Neural cell (in vitro differentiated cells): ENCODE data around the gene TBC1D22B. TPM values are rescaled to one million over a fixed set of nuclear protein-coding genes. Genes with fewer than 3 reads are reported as not detected.

ENCODE experiments used
- H2AFZ ChIP-seq: fragments of 200-600, 300-800 bp; sonication (generic), shearing (Covaris generic); 2 replicates; pipeline ENCODE4 v1.6.0; 2014; ENCODE audit warnings: low read depth, mild to moderate bottlenecking, antibody characterized with exemption, low read length, moderate library complexity
- H3F3A ChIP-seq: fragments of 200-600 bp; shearing (Covaris generic); 2 replicates; pipeline ENCODE4 v1.6.1; 2016; ENCODE audit warnings: mild to moderate bottlenecking, moderate library complexity, mixed read lengths, antibody characterized with exemption, low read length; ENCODE audit not compliant: insufficient read depth, poor library complexity, severe bottlenecking
- H3K27ac ChIP-seq: fragments of 200-600, 300-800 bp; sonication (generic), shearing (Covaris generic); 2 replicates; pipeline ENCODE4 v1.5.1; 2014; ENCODE audit warnings: mild to moderate bottlenecking, low read length, moderate library complexity
- H3K27me3 ChIP-seq: fragments of 300-800, 200-600 bp; sonication (generic), shearing (Covaris generic); 2 replicates; pipeline ENCODE4 v1.6.0; 2014; ENCODE audit warnings: mild to moderate bottlenecking, low read depth, low read length, moderate library complexity; ENCODE audit not compliant: insufficient read depth
- H3K36me3 ChIP-seq: fragments of 300-800, 200-600 bp; sonication (generic), shearing (Covaris generic); 2 replicates; pipeline ENCODE4 v1.5.1; 2014; ENCODE audit warnings: mild to moderate bottlenecking, antibody characterized with exemption, low read length, moderate library complexity; ENCODE audit not compliant: insufficient read depth
- H3K4me2 ChIP-seq: fragments of 300-800, 200-600 bp; sonication (generic), shearing (Covaris generic); 2 replicates; pipeline ENCODE4 v1.6.0; 2014; ENCODE audit warnings: mild to moderate bottlenecking, low read length
- H3K4me3 ChIP-seq: fragments of 300-800, 200-600 bp; sonication (generic), shearing (Covaris generic); 2 replicates; pipeline ENCODE4 v1.5.1; 2014; ENCODE audit warnings: mild to moderate bottlenecking, low read length, moderate library complexity
- H3K79me2 ChIP-seq: fragments of 200-600 bp; shearing (Covaris generic); replicated peaks from 2 replicates; pipeline ENCODE4 v1.6.0; 2014; ENCODE audit warnings: mild to moderate bottlenecking, low read length, moderate library complexity; ENCODE audit not compliant: insufficient read depth
- H3K9ac ChIP-seq: fragments of 300-800, 200-600 bp; sonication (generic), shearing (Covaris generic); 2 replicates; pipeline ENCODE4 v1.6.1; 2016; ENCODE audit warnings: mild to moderate bottlenecking, low read length, mixed read lengths
- H3K9me2 ChIP-seq: fragments of 200-600 bp; shearing (Covaris generic); 2 replicates; pipeline ENCODE4 v1.6.1; 2016; ENCODE audit warnings: mild to moderate bottlenecking, low read length, mixed read lengths; ENCODE audit not compliant: insufficient read depth
- H3K9me3 ChIP-seq: fragments of 200-600, 300-800 bp; sonication (generic), shearing (Covaris generic); 2 replicates; pipeline ENCODE4 v1.6.1; 2016; ENCODE audit warnings: mild to moderate bottlenecking, mixed run types, low read length, moderate library complexity, mixed read lengths
- H4K20me1 ChIP-seq: fragments of 200-600 bp; shearing (Covaris generic); 2 replicates; pipeline ENCODE4 v1.6.1; 2016; ENCODE audit warnings: mild to moderate bottlenecking, mixed run types; ENCODE audit not compliant: insufficient read depth
- CTCF ChIP-seq: fragments of 450-650 bp; IDR thresholded peaks from 2 replicates; pipeline ENCODE4 v1.5.1; 2014; ENCODE audit warnings: antibody characterized with exemption, mild to moderate bottlenecking, moderate library complexity; ENCODE audit not compliant: poor library complexity, severe bottlenecking
- EP300 ChIP-seq: fragments of 450-650 bp; conservative IDR thresholded peaks from 2 replicates; pipeline ENCODE4 v1.6.1; 2014; ENCODE audit warnings: antibody characterized with exemption, mild to moderate bottlenecking, moderate library complexity; ENCODE audit not compliant: poor library complexity, severe bottlenecking
- EZH2 ChIP-seq: fragments of 200-600, 300-800 bp; shearing (Covaris generic), sonication (generic); IDR thresholded peaks from 2 replicates; pipeline ENCODE4 v1.6.1; 2014; ENCODE audit warnings: antibody characterized with exemption, low read length, borderline replicate concordance, mild to moderate bottlenecking; ENCODE audit not compliant: insufficient read depth, poor library complexity, severe bottlenecking
- MXI1 ChIP-seq: fragments of 450-650 bp; conservative IDR thresholded peaks from 2 replicates; pipeline ENCODE4 v1.6.1; 2014; ENCODE audit warnings: antibody characterized with exemption, mild to moderate bottlenecking; ENCODE audit not compliant: poor library complexity, severe bottlenecking
- POLR2AphosphoS5 ChIP-seq: IDR thresholded peaks from 2 replicates; pipeline ENCODE4 v1.6.1; 2012
- RAD21 ChIP-seq: fragments of 450-650 bp; conservative IDR thresholded peaks from 2 replicates; pipeline ENCODE4 v1.6.1; 2014; ENCODE audit warnings: antibody characterized with exemption, mild to moderate bottlenecking, moderate library complexity
- REST ChIP-seq: IDR thresholded peaks from 2 replicates; pipeline ENCODE4 v1.6.1; 2012; ENCODE audit warnings: borderline replicate concordance
- SMC3 ChIP-seq: fragments of 450-650 bp; conservative IDR thresholded peaks from 2 replicates; pipeline ENCODE4 v1.6.1; 2014; ENCODE audit warnings: antibody characterized with exemption, mild to moderate bottlenecking, moderate library complexity; ENCODE audit not compliant: poor library complexity
- TAF1 ChIP-seq: IDR thresholded peaks from 2 replicates; pipeline ENCODE4 v1.6.1; 2012; ENCODE audit warnings: low read depth
- polyA plus RNA-seq: library from polyadenylated mRNA; depleted of rRNA; stranded (reverse); fragments of >200 nt; gene quantifications from 2 replicates; pipeline ENCODE4 v1.2.3, GENCODE V29; 2014

TBC1D22B gene
- polyA plus RNA-seq, 1 donor from 2014 or later = 10.6 TPM

- no peaks in the 10 kb centered on the region for H3K79me2 ChIP-seq
- no peak for TF ChIP-seq REST
- TF ChIP-seq EZH2 = no peak
- no peak for TF ChIP-seq CTCF
- TF ChIP-seq SMC3 = no peak
- TF ChIP-seq EP300 = no peak
- TF ChIP-seq MXI1 = no peak
- TF ChIP-seq RAD21 = no peak
- no peak for TF ChIP-seq POLR2AphosphoS5
- no peak for TF ChIP-seq TAF1
- H3K9me2 ChIP-seq = no peaks in the 10 kb centered on the region
- H3F3A ChIP-seq = no peaks in the 10 kb centered on the region
- no peaks in the 10 kb centered on the region for H3K9me3 ChIP-seq
- no peak overlapping the region for H3K9ac ChIP-seq
- H2AFZ ChIP-seq = no peak overlapping the region
- no peaks in the 10 kb centered on the region for H3K27me3 ChIP-seq
- no peak overlapping the region for H3K4me3 ChIP-seq
- no peak overlapping the region for H3K27ac ChIP-seq
- no peak overlapping the region for H3K4me2 ChIP-seq
- no peaks in the 10 kb centered on the region for H3K36me3 ChIP-seq
- no peaks in the 10 kb centered on the region for H4K20me1 ChIP-seq
Observed at GRCh38 chr6:37303091-37303660, 45.6 kb downstream of the TBC1D22B start.

- no peaks in the 10 kb centered on the region for H3K27me3 ChIP-seq
- H3K9me2 ChIP-seq = no peaks in the 10 kb centered on the region
- no peaks in the 10 kb centered on the region for H4K20me1 ChIP-seq
- H3K36me3 ChIP-seq = no peaks in the 10 kb centered on the region
- H3K79me2 ChIP-seq = no peaks in the 10 kb centered on the region
- H3K9me3 ChIP-seq = no peaks in the 10 kb centered on the region
- no peaks in the 10 kb centered on the region for H3F3A ChIP-seq
- no peak overlapping the region for H2AFZ ChIP-seq
- H3K4me2 ChIP-seq = no peak overlapping the region
- no peak overlapping the region for H3K9ac ChIP-seq
- no peak overlapping the region for H3K27ac ChIP-seq
- no peak overlapping the region for H3K4me3 ChIP-seq
- TF ChIP-seq RAD21 (peak; percentile 54), MXI1 (no peak), REST (no peak), EP300 (no peak), CTCF (peak; percentile 65), SMC3 (peak; percentile 52)
Observed at GRCh38 chr6:37303891-37304503, 46.4 kb downstream of the TBC1D22B start.
